K562 (cell line): ENCODE measurements around the gene RNF166. TPM values are rescaled to one million over a fixed set of nuclear protein-coding genes. Genes with fewer than 3 reads are reported as not detected.
A peak's percentile ranks its signal among the peaks of the same experiment; 100 is the strongest.

Source experiments
- ATAC-seq: fragments of 200-7000 bp; cut with Tn5 transposase; 3 replicates; pipeline ENCODE4 v1.9.1; 2020; ENCODE audit warnings: moderate library complexity
- BruUV-seq: library from RNA; stranded (reverse); fragments of 400-500 nt; replicated peaks from 2 replicates; lab custom pipeline; 2021; lab: Mats Ljungman, UMichigan
- CTCF ChIA-PET: fragments of 300-600 bp; formaldehyde crosslinking; extraction: SDS; loops from one replicate; lab custom pipeline; 2021; ENCODE audit warnings: low intra/inter-chr PET ratio; lab: Yijun Ruan, JAX
- POLR2A ChIA-PET: fragments of 300-600, 350-650 bp; sonication (Branson Sonifier 250); formaldehyde crosslinking; extraction: SDS; loops from one replicate; lab custom pipeline; 2021; ENCODE audit warnings: antibody characterized with exemption, inconsistent platforms; lab: Yijun Ruan, JAX
- DNase-seq, 4 experiments: peaks; one replicate each; pipeline versions ENCODE4 v3.0.0 to v3.0.0-alpha.2; 2011 to 2018; ENCODE audit warnings: low spot score in 3 of 4, mixed read lengths in 3 of 4; ENCODE audit errors: extremely low read depth in 1 of 4
- FAIRE-seq: peaks from 2 replicates; lab custom pipeline; 2011; peaks lifted over from hg19 to GRCh38; lab: Jason Lieb, UNC
- H2AFZ ChIP-seq: 2 replicates; pipeline ENCODE4 v1.6.0; 2011; ENCODE audit warnings: low read depth, low read length, control low read depth, inconsistent platforms
- H3K27ac ChIP-seq: fragments of 200-600 bp; 3 replicates; pipeline ENCODE4 v1.8.0; 2011; ENCODE audit warnings: low read depth, mild to moderate bottlenecking, control low read depth, inconsistent platforms, low read length, moderate library complexity, mixed read lengths; ENCODE audit errors: extremely low read depth
- H3K27me3 ChIP-seq, 2 experiments: fragments of 300-600 bp in 1 of 2; 2 replicates in 1 of 2; 3 replicates in 1 of 2; pipeline versions ENCODE4 v1.6.0 to v1.8.0; 2011; ENCODE audit warnings: inconsistent platforms in 2 of 2, low read length in 2 of 2, mild to moderate bottlenecking in 1 of 2, mixed read lengths in 1 of 2, moderate library complexity in 1 of 2; ENCODE audit not compliant: control insufficient read depth in 2 of 2, insufficient read depth in 2 of 2
- H3K36me3 ChIP-seq: fragments of 300-600 bp; 3 replicates; pipeline ENCODE4 v1.8.0; 2011; ENCODE audit warnings: mild to moderate bottlenecking, low read length, inconsistent platforms; ENCODE audit not compliant: control insufficient read depth, insufficient read depth
- H3K4me1 ChIP-seq, 2 experiments: fragments of 200-600 bp in 1 of 2; replicated peaks in 1 of 2; 2 replicates in 1 of 2; 3 replicates in 1 of 2; pipeline versions ENCODE4 v1.5.1 to v1.8.0; 2011; ENCODE audit warnings: inconsistent platforms in 2 of 2, low read length in 2 of 2, mild to moderate bottlenecking in 1 of 2, mixed read lengths in 1 of 2, moderate library complexity in 1 of 2; ENCODE audit not compliant: control insufficient read depth in 2 of 2, insufficient read depth in 2 of 2
- H3K4me2 ChIP-seq: 2 replicates; pipeline ENCODE4 v1.6.1; 2011; ENCODE audit warnings: low read length, control low read depth, inconsistent platforms, mixed read lengths; ENCODE audit not compliant: insufficient read depth
- H3K4me3 ChIP-seq: fragments of 200-600 bp; sonication (generic), shearing (Covaris generic); 2 replicates; pipeline ENCODE4 v1.5.1; 2016; ENCODE audit warnings: control low read depth, inconsistent platforms
- H3K79me2 ChIP-seq: fragments of 200-600 bp; 3 replicates; pipeline ENCODE4 v1.8.0; 2011; ENCODE audit warnings: low read length, inconsistent platforms; ENCODE audit not compliant: control insufficient read depth, insufficient read depth
- H3K9ac ChIP-seq, 2 experiments: 2 replicates each; pipeline versions ENCODE4 v1.6.0 to v1.6.1; 2011; ENCODE audit warnings: low read depth in 2 of 2, low read length in 2 of 2, control low read depth in 1 of 2, inconsistent platforms in 1 of 2, mild to moderate bottlenecking in 1 of 2, mixed read lengths in 1 of 2; ENCODE audit not compliant: insufficient read depth in 1 of 2
- H3K9me1 ChIP-seq: one replicate; pipeline ENCODE4 v1.6.0; 2011; ENCODE audit warnings: inconsistent platforms, mild to moderate bottlenecking, low read length, moderate library complexity; ENCODE audit not compliant: control insufficient read depth, insufficient read depth
- H3K9me3 ChIP-seq: replicated peaks from 2 replicates; pipeline ENCODE4 v1.5.1; 2011; ENCODE audit warnings: low read depth, low read length, inconsistent platforms; ENCODE audit not compliant: control insufficient read depth, insufficient read depth
- H4K20me1 ChIP-seq: replicated peaks from 2 replicates; pipeline ENCODE4 v1.6.1; 2011; ENCODE audit warnings: low read length, inconsistent platforms, mixed read lengths; ENCODE audit not compliant: control insufficient read depth, insufficient read depth
- GMEB1 ChIP-seq: fragments of 250-450 bp; sonication (Bioruptor Pico); IDR thresholded peaks from 2 replicates; pipeline ENCODE4 v1.4.0; 2020; ENCODE audit warnings: mild to moderate bottlenecking
- POLR2G ChIP-seq: fragments of 200-400 bp; formaldehyde crosslinking; IDR thresholded peaks from 2 replicates; pipeline ENCODE4 v1.6.1; 2017; ENCODE audit warnings: low read depth, mild to moderate bottlenecking, antibody characterized with exemption, low read length, moderate library complexity
- ZNF184 ChIP-seq: sonication (generic); formaldehyde crosslinking; IDR thresholded peaks from 2 replicates; pipeline ENCODE4 v1.5.0; 2020; ENCODE audit warnings: missing genetic modification reagents
- ZNF239 ChIP-seq: fragments of 250-450 bp; sonication (Bioruptor Pico); IDR thresholded peaks from 2 replicates; pipeline ENCODE4 v1.4.0; 2020; ENCODE audit warnings: mild to moderate bottlenecking
- WGBS: fragments of 100-300 bp; shearing (Covaris generic); methylation state at CpG from one replicate; pipeline ENCODE4 v1.1.6; 2016; ENCODE audit warnings: low coverage, mixed read lengths; ENCODE audit not compliant: insufficient coverage; ENCODE audit errors: missing lambda C conversion rate; 5-methylcytosine and 5-hydroxymethylcytosine counted together
- in situ Hi-C: fragments of 300-500 bp; cut with MboI; formaldehyde crosslinking; loops from 4 replicates; pipeline ENCODE4 v1.15.0; 2018; ENCODE audit warnings: inconsistent platforms, mixed read lengths
- intact Hi-C: fragments of 100-400 bp; cut with micrococcal nuclease; formaldehyde crosslinking; loops from 2 replicates; pipeline ENCODE4 v1.14.2; 2022
- polyA plus RNA-seq, 8 experiments: library from polyadenylated mRNA; depleted of rRNA in 4 of 8; stranded (reverse) in 5 of 8; unstranded in 3 of 8; fragments of >200 nt; fragmentation: Nextera tagmentation in 2 of 8; fragmentation: Illumina TruSeq in 1 of 8; extraction: Ambion mirVana in 2 of 8; extraction: Trizol in 1 of 8; gene quantifications; 2 replicates each; pipeline versions ENCODE4 v1.2.1 to v1.2.3, GENCODE V29; 2011 to 2014; ENCODE audit warnings: inconsistent platforms in 1 of 8, missing spikeins in 1 of 8
- total RNA-seq, 7 experiments: library from RNA; depleted of rRNA in 6 of 7; stranded (reverse); fragments of >200 nt in 6 of 7; fragmentation: Illumina TruSeq in 2 of 7; extraction: Trizol in 2 of 7; gene quantifications; 2 replicates each; pipeline versions ENCODE4 v1.2.1 to v1.2.3, GENCODE V29; 2011 to 2021; ENCODE audit warnings: low replicate concordance in 1 of 7

The RNF166 gene
- total and polyA plus RNA-seq, 9 of the 15 experiments (the other 6 are each of a cell fraction or from before 2014, with no cell fraction given) = 0.56 to 60.3 (median 19.5) TPM

DNA sequence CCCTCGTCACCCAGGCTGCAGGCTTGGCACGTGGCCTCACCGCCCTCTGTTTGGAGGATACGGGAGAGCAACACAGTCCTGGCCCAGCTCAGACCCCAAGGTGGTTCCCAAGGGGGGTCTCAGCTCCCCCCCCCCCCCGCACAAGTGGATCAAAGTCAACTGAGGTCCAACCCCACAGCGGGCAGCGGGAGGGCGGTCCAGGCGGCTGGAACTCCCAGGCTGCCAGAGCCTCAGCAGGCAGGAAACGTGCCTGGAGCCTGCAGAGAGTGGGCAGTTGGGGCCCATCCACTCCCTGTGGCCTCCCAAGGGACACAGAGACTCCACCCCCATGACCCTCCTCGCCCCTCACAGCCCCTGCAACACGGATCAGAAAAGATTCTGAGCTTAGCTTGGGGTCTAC lies 42.2 kb upstream of the RNF166 start:
- in situ Hi-C loops = no loop called here
- FAIRE-seq = no peak

More for the DNA sequence above, 42.2 kb upstream of the RNF166 start:
- Histone ChIP-seq H3K36me3 (peaks cover 80% of the 10 kb centered on the region; the same call in 2 of the 3 replicates), H3K4me1 (peaks cover 0 to 80% of the 10 kb centered on the region in 2 experiments; a peak in 2 of 5 replicates), H3K79me2 (peaks cover 70% of the 10 kb centered on the region), H3K9me3 (no peaks in the 10 kb centered on the region), H3K9me1 (peaks cover 9% of the 10 kb centered on the region), H3K4me3 (no peak overlapping the region), H3K4me2 (no peak overlapping the region), H3K27me3 (no peaks in the 10 kb centered on the region), H4K20me1 (peaks cover 21% of the 10 kb centered on the region), H3K27ac (no peak overlapping the region), H2AFZ (no peak overlapping the region), H3K9ac (no peak overlapping the region; a peak in 1 of 4 replicates)
- 88% methylated on average over 12 of the region's 12 CpGs for WGBS
- DNase-seq = no peak
- POLR2A ChIA-PET = interaction anchor here (1.1 to 2.2 kb wide), 2 partner anchors 21 to 35 kb away, joined by 3 to 5 read pairs; no protein-coding TSS in a partner anchor
- CTCF ChIA-PET = interaction anchor here (0.6 to 1.7 kb wide), 5 partner anchors 16 to 419 kb away, joined by 3 to 8 read pairs (median 3); partner anchors contain the start of gene PIEZO1
- BruUV-seq = no TSS peak
- intact Hi-C loops = loop anchor here (1.0 kb wide), 1 partner anchor 35 kb away; no protein-coding TSS in a partner anchor
- TF ChIP-seq ZNF184 (CRISPR knock-in tag) (no peak), ZNF239 (no peak), GMEB1 (CRISPR knock-in tag) (no peak), POLR2G (peak; percentile 52; the same call in 1 of the 2 replicates)
- no peak for ATAC-seq
